GM18520 (cell line): ENCODE results near the gene PRKRIP1.
"Not testable (repeated sequence)": the region's sequence is repeated elsewhere in the genome, so short reads cannot be mapped to it uniquely, and the experiment has no call there.

Experiments
- ATAC-seq: cut with Tn5 transposase; IDR thresholded peaks from one replicate; pipeline ENCODE4 v1.9.1; 2021; ENCODE audit not compliant: unreplicated experiment

Gene PRKRIP1

DNA sequence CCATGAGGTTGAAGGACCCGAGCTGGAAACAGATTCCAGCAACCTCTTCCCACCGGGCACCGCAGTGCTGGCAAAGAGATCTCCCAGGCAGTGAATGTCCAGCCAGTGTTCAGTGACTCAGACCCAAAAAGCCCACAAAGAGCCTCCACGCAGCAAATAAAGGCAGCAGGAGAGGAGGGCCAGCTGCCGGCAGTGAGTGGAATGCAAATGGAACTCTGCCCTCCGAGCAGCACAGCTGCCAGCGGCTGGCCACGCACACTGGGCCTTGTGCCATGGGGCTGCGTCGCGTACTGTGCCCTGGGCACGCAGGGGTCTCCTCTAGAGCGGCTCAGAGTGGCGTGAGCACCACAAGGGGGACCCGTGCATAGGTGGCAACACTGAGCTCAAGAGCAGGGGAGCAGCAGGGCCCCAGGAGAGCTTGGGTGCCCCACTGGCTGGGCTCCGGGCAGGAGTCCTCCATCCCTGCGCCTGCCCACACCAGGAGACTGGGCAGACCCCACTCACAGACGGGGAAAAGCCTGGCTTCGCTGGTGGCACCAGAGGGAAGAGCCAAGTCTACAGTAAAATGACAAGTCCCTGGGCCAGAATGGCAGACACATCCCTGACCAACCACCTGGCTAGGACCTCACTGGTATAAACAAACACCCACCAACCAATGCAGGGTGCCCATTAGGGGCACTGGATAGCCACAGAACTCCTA lies 78.7 kb downstream of the PRKRIP1 start:
- ATAC-seq: not testable (repeated sequence)
